ENCODE measurements around the gene MMP3.

The MMP3 gene

DNA sequence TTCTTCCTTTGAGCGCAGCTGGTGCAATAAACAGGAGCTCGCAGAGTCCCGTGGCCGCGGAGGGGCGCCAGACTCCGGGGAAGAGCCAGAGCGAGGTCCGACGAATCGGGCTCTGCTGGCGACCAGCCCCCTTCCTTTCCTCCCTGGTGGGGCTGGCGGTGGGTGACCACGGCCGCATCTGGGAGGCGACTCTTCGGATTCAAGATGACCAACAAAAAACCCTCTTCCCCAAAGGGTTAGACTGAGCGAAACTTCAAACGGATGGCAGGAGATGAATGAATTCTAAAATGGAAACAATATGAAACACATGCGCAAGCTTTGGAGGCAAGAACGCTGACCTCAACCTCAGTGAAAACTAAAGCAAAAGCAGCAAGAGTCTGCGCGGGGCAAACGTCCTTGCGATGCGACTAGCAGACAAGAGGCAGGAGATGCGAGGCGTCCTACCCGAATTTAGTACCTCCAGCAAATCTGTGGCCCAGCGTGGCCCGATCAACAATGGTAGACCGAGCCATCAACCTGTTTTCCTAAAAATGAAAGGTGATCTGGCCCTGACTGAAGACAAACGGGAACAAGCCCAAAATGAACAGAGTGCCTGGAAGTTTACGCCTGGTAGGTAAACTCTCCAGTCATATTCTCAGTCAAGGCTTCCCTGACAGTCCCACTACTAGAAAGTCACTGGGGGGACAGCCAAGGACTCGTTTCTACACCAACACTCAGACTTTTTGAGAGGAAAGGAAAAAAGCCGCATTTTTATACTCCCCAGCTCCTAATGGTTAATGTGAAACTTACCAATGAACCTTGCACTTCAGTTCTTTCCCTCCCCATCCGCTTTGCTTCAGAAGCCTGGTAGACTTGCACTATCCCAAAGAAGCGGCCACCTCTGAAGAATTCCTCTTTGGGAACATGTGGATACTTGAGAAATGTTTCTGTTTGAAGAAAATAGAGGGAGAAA lies 11.6 kb downstream of the MMP3 start:
- no peak for DNase-seq (ENCODE audit: low spot score)

DNA sequence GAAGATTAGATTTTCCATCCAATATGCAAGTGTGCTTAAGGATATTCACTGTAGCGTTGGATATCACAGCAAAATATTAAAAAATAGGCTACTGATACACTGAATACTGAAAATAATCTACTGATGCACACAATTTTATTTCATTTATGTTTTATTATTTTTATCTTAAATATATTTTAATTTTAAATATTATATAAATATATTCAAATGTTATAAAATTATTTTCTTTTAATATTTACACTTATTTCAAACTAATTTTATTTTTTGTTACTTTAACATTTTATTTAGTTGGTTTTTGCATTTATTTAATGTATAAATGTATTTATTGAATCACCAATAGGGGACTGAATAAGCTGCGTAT lies 12.3 kb downstream of the MMP3 start:
- DNase-seq (ENCODE audit: low spot score), result no peak

DNA sequence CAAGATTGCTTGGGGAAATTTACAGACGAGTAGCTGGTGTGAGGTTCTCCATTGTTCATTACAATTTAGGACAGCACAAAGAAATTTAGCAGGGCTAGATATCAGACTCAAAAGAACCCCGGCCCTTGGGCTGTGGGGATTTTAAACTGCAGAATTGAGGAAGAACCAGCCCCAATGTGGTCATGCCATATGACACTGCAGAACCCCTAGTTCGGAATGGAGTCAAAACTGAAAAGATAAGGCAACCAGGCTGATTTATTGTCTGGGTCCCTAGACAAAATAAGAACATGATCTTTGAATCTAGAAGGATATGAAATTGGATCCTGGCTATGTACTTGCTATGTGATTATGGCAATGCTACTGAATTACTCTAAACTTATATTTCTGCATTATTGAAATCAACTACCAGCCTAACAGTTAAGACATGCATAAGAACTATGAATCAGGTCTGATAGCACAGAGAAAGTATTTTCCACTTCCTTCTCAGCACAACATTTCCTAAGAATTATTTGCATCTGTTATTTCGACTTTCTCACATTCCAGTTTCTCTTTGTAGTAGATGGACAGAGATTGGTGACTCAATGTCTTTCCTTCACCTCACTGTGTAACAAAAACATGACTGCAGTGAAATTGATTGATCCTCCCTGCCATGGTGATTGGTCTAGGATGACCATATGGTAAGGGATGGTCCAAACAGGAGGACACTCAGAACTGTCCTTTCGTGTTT lies 13.2 kb downstream of the MMP3 start:
- DNase-seq (ENCODE audit: low spot score), result no peak

DNA sequence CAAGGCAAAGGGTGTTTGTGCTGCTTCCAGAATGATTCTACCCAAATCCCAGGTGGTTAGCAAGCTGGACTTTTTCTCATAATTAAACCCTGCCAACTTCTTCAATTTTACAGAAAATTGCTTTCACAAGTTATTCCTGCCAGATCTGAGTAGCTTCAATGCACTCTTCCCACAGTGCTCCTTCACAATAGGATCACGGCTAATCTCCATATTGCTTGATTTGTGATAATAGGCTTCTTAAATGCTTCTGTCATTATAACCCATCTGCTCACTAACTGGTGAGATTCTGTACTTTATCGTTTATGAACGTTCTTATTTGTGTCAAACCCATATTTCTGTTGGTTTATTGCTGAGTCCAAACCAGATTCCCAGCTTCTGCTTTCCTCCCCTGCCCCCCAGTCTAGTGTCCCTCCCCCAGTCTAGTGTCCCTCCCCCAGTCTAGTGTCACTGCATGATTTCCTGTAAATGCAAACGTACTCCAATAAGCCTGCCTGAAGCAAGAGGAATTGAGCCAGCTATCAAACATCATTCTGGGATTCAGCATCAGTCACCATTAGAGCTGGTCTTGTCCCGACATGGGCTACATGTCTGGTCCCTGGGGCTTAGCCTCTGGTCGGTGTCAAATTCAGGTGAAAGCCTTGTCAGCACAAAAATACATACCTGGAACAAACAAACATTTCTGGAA lies 14.0 kb downstream of the MMP3 start:
- no peak for DNase-seq (ENCODE audit: low spot score)

DNA sequence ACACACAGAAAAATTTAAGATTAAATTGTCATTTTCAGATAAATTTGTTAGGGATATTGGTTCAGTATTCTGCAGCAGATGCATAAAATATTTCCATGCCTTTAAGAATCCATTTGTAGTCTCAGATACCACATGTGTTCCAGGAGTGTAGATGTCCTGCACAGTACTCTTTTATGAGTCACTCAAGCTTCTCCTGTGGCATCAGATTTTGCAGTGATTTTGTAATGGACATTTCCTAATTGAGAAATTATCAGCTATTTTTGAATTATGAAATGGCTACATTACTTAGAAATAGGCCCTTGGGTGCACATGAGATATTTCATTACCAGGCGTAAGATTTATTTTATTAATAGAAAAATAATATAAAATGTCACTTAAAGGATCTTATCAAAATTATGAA lies 18.9 kb downstream of the MMP3 start:
- DNase-seq (ENCODE audit: low spot score), result no peak

DNA sequence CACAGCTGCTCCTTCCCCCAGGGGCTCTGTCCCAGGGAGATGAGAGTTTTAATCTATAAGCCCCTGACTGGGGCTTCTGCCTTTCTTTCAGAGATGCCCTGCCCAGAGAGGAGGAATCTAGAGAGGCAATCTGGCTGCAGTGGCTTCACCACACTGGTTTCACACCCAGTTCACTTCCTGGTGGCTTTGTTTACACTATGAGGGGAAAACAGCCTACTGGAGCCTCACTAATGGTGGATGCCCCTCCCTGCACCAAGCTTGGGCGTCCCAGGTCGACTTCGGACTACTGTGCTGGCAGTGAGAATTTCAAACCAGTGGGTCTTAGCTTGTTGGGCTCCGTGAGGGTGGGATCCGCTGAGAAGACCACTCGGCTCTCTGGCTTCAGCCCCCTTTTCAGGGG lies 23.9 kb downstream of the MMP3 start:
- no peak for DNase-seq (ENCODE audit: low spot score)

DNA sequence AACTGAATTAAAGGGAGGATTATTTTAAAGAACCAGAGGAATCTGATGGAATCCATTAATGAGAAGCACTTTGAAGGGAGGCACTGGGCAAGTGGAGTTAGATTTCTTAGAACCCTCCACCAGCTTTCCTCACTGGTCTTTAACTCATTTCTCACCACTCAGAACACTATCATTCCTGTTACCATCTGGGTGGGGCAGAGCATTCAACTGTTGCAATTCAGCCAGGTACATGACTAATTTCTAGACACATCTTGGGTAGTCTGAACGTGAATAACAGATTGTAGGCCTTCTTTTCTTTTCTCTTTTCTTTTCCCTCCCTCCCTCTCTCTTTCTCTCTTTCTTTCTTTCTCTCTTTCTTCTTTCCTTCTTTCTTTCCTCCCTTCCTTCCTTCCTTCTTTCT lies 29.9 kb downstream of the MMP3 start:
- DNase-seq (ENCODE audit: low spot score), result no peak

DNA sequence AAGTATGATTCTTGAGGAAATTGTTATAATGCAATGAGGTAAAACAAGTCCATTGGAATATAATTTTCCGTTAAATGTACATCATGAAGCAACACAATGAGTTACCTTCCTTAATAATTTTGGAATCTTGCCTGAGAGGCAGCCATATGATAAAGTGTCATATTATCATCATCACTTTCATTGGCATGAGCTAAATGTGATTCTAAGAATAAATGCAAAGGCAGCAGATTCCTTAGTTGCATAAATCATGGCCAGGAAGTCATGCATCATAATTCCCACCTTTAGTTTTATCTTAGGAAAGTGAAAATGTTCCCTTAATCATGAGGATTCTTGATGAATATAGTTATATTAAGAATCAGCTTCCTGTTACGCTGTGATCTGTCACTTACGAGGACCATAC lies 31.2 kb downstream of the MMP3 start:
- no peak for DNase-seq (ENCODE audit: low spot score)

DNA sequence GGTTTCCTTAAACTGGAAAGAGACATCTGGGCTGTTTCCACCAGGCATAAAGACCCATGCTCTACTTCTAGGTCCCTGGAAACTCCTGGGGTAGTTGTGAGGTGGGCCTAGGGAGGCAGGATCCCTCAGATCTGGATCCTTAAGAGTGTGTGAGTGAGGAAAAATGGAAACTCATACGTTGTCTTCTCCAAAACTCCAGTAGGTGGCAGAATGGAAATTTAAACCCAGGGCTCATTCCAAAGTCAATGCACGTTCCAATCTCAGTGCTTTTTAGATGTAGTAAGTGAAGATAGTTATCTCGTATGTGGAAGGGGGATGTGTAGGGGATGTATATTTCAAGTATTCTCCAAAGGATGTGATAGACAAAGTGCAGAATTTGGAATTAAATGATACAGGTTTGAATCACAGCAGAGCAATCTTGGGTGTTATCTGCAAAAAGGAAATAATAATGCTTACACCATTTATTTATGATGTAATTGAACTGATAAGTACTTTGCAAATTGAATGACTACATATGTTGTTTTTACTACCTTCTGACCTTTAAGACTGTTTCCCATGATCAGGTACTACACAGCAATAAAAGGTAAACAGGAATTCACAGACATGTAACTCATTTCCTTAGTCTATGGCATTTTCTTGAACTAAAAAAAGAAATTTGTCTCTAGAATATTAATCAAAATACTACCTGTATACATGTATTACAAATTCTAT lies 32.3 kb downstream of the MMP3 start:
- no peak for DNase-seq (ENCODE audit: low spot score)

DNA sequence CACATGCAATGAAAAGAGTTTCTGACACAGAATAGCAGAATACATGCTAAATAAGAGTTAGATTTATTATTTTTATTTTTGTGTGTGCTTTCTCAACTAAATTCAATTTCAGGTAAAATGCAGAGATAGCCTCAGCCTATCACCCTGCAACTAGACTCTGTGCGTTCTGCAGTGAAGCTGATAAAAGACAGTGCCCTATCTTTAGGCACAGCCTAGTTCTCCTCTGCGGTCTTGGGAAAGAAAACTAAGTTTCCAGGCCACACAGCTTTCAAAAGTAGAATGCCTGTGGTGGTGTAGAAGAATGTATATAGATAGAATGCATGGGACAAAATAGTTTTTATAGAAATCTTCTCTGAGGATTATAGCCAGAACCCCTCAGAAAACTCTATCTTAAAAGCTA lies 33.4 kb downstream of the MMP3 start:
- DNase-seq (ENCODE audit: low spot score), result no peak

DNA sequence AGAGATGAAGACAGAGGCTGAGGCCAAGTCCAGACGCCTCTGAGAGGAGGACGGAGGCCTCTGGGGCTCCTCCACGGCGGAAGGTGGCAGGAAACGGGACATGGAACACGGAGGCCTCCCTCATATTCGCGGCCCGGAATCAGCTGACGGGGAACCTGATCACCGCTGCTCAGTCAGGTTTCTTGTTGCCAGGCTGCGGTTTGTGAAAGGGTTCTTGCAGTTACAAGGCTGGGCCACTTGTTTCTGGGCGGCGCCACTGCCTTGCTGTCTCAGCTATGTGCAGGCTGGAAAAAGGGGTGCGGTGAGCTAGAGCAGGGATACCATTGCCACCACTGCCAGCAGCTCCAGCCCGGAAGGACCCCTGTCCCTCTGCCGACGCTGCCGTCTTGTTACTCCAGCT lies 35.5 kb downstream of the MMP3 start:
- DNase-seq (ENCODE audit: low spot score), result no peak

DNA sequence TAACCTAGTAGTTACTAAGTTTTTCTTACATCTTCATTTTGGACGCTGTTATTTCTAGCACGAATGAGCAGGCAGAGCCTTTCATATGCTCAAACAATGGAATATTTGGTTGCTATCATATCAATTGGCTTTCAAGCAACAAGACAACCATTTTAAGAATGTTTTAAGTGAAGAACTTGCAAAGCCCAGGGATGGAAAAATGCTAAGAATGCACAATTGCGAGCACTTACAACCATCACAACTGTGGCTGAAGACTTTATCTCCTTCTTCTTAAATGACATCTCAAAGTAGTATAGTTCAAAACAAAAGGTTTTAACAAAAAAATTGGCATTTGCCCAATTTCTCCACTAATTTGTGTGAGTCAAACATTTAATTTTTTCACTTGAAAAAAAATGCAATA lies 37.1 kb downstream of the MMP3 start:
- DNase-seq (ENCODE audit: low spot score), result no peak

DNA sequence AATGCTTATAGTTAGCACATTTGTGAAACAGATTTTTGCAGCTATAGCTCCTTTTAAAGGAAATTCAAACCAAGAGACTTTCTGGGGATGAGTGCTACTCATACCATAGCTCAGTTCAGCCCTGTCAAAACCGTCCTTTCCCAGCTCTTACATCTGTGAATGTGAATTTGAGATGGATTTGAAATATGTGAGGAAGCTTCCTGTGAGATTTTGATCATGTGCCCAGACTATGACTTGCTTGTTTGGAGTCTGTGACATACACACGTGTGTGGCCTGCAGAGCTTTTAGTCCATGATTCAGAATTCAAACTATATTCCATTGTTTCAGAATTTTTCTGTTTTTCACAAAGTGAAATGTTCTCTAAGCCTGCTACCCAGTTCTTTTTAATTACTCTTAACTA lies 41.1 kb downstream of the MMP3 start:
- no peak for DNase-seq (ENCODE audit: low spot score)

DNA sequence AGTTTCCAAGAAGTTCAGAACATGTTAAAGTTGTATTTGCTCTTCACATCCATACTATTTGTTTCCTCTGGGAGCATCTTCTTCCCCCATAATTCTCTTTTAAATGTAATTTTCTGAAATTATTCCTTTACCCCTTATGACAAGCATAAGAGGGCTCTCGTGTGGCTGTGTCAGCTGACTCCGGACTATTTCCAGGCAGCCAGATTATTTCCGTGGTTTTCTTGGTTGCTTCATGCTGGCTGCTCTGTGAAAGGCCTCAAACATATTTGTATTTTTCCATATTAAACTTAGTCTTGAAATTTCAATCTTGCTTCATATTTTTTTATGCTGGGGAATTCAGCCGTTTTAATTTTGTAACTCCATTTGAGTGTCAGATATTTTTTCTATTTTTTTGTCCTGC lies 42.6 kb downstream of the MMP3 start:
- no peak for DNase-seq (ENCODE audit: low spot score)

DNA sequence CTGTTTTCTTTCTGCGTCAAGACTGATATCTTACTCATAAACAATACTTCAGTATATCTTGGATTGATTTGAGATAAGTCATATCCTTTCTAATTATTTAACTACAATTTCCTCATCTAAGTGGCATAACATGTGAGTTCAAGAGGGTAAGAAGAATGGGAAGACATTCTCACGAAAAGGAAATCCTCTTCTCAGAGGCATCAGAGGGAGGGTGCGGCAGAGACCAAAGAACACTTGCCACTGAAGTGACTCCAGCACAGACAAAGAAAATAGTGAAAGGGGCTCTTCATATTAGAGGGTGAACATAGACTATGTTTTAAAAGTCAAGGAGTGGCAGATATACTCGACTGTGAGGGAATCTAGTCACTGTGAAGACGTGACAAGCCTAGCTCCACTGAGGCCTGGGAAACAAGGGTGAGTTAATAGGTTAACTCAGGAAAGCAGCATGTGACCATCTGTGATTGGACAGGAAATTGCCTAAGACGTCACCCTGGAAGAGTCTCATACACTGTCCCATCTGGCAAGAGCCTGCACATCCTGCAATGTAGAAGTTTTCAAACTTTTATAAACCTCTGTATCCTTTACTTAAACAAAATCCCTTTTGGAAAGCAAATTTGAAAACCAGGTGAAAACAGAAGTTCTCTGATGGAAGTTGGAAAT lies 43.6 kb downstream of the MMP3 start:
- no peak for DNase-seq (ENCODE audit: low spot score)

DNA sequence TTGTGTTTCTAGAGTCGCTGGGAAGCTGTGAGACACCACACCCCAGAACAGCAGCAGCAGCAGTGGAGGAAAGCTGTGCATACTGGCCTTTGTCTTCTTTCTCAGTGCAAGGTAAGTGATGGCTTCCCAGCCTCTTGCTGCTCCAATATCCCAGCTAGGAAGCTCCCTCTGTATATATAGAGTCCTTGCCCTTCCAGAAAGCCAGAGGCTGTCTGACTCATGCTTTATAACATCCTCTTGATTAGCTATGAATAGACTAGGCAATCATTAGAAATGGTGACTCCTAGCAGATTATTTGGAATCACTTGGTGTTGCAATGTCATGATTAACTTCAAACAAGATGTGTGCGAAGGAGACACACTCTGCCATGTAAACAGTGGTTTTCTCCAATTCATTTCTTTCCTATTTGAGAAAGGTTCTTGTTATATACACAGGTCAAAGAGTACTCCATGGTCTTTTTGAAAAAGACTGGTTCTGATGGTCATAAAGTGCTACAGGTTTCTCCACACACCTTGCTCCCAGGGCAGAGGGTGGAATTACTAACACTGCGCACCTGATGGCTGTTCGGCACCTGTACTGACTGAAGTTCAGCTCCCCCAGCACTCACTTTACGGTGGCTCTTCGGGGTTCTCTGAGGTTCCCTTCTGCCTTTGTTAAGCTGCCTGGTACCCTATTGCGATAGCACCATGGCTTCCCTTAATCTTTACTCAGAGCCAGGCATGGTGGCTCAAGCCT lies 45.2 kb downstream of the MMP3 start, which contains the start of gene MMP1:
TSS of gene MMP1 (minus strand) at position 149 of the 735 bp plus-strand sequence. CDS start at position 81, 68 bp downstream.
- DNase-seq (ENCODE audit: low spot score), result no peak

DNA sequence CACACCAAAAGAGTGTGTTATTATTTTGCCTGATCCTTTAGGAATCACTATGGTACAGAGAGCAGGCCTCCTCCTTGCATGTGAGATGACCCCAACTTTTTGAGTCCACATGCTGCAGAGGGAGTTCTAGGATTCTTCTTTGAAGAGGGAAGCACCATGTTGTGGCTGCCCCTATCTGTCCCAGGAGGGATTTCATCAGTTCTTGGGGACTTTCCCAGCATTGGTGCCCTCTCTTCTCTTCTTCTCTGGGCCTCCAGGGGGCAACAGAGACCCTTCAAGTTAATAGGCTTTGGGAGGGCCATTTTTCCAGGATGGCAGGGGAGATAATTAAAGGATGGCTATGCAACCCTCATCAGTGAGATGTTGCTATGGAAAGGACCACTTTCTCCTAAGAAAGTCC lies 49.0 kb downstream of the MMP3 start:
- DNase-seq (ENCODE audit: low spot score), result no peak

DNA sequence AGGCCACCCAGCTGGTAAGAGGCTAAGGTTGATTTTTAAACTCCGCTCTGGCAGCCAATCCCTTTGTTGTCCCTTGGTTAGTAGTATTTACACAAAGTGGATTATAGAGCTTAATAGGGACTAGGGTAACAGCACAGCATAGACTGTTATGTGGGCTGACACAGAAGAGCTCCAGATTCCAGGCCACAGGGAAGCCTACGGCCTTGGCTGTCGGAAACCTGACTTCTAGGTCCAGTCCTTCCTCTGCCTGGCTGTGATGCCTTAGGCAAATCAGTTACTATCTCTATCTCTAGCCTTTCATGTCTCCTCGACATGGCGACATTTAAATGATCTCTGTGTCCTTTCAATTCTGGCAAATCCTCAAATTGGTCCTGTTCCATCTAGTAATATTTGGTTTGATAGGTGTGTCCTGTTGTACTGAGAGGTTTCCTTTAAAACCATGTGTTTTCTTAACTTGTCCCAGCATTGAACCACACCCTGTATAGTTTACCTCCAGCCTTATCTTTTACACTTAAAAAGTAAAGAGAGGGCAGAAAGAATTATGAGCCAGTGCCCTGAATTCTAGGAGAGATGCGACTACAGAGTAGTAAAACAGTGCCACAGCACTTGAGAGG lies 49.6 kb downstream of the MMP3 start:
- DNase-seq (ENCODE audit: low spot score), result no peak

DNA sequence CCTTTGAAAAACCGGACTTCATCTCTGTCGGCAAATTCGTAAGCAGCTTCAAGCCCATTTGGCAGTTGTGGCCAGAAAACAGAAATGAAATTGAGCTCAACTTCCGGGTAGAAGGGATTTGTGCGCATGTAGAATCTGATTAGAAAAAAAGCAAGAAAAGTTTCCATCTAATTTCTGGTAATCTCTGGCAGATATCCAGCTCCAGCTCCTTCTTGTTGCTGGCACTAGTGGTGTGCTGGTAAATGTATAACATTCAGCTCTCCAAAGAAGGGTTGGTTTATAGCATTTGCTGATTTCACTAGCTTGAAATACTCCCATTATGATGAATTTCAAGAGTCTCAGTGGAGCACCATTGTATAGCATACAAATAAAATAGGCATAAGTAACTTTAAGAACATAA lies 50.8 kb downstream of the MMP3 start:
- DNase-seq (ENCODE audit: low spot score), result no peak

DNA sequence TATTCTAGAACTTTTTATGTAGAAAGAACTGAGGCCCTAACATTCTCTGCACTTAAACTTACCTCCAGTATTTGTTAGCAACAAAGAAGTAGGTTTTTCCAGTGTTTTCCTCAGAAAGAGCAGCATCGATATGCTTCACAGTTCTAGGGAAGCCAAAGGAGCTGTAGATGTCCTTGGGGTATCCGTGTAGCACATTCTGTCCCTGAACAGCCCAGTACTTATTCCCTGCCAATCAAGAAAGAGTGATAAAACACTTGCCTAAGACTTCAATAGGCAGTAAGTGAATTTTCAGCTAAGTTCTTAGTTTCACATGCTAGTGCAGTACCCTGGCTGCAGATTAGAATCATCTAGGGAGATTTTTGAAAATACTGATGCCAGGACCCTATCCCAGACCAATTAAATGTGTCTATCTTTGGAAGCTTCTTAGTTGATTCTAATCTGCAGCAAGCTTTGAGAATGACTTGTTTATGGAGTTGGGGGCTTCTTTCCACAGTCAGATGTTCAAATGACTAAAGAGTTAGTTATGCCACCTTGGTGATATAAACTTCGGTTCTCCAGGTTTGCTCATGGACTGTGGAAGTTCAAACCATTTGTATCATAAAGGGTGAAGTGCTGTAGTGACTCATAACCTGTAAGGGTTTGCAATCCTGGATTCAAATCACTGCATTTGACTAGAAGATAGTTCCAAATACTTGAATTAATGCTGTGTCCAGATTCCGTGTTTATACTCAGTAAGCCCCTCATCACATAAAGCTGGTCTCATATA lies 52.0 kb downstream of the MMP3 start:
- DNase-seq (ENCODE audit: low spot score), result no peak
